WTC11 (cell line): Measurements from ENCODE around the gene PRKCZ. TPM values are rescaled to one million over a fixed set of nuclear protein-coding genes. Genes with fewer than 3 reads are reported as not detected.
"Not testable (repeated sequence)": the region's sequence is repeated elsewhere in the genome, so short reads cannot be mapped to it uniquely, and the experiment has no call there.

Source experiments
- ATAC-seq: fragments of 200-7000 bp; cut with Tn5 transposase; 2 replicates; pipeline ENCODE4 v1.10.0; 2021; ENCODE audit warnings: mild to moderate bottlenecking, moderate library complexity
- CTCF ChIA-PET: fragments of 300-600 bp; sonication (Branson Sonifier 250); formaldehyde crosslinking; loops from one replicate; lab custom pipeline; 2021; ENCODE audit warnings: antibody characterized with exemption; lab: Charles Lee
- POLR2A ChIA-PET: fragments of 350-600 bp; sonication (Branson Sonifier 250); formaldehyde crosslinking; loops from one replicate; lab custom pipeline; 2021; ENCODE audit warnings: antibody characterized with exemption; lab: Charles Lee
- DNase-seq: peaks from one replicate; pipeline ENCODE4 v3.0.0; 2021; ENCODE audit warnings: low spot score
- H3K27ac Mint-ChIP-seq: 2 replicates; pipeline ENCODE4 v1.8.0; 2021; ENCODE audit warnings: mixed read lengths
- H3K27me3 Mint-ChIP-seq: 2 replicates; pipeline ENCODE4 v1.8.0; 2021; ENCODE audit warnings: low read depth, mild to moderate bottlenecking, moderate library complexity, mixed read lengths
- H3K36me3 Mint-ChIP-seq: 2 replicates; pipeline ENCODE4 v1.8.0; 2021; ENCODE audit warnings: mixed read lengths
- H3K4me1 Mint-ChIP-seq: 2 replicates; pipeline ENCODE4 v1.8.0; 2022; ENCODE audit warnings: mixed read lengths
- H3K4me3 Mint-ChIP-seq: 2 replicates; pipeline ENCODE4 v1.8.0; 2021; ENCODE audit warnings: mild to moderate bottlenecking, moderate library complexity, mixed read lengths
- H3K9me3 Mint-ChIP-seq: 2 replicates; pipeline ENCODE4 v1.8.0; 2021; ENCODE audit warnings: mixed read lengths
- CREM ChIP-seq: sonication (generic); formaldehyde crosslinking; IDR thresholded peaks from 2 replicates; pipeline ENCODE4 v1.8.1; 2022; ENCODE audit warnings: mild to moderate bottlenecking, missing genetic modification reagents, moderate library complexity
- FOXJ3 ChIP-seq: sonication (generic); formaldehyde crosslinking; IDR thresholded peaks from 2 replicates; pipeline ENCODE4 v1.9.0; 2021; ENCODE audit warnings: missing genetic modification reagents, mild to moderate bottlenecking, borderline replicate concordance
- NFE2L1 ChIP-seq: sonication (generic); formaldehyde crosslinking; IDR thresholded peaks from 2 replicates; pipeline ENCODE4 v1.8.1; 2023; ENCODE audit warnings: missing genetic modification reagents
- SMAD3 ChIP-seq: sonication (generic); formaldehyde crosslinking; IDR thresholded peaks from 2 replicates; pipeline ENCODE4 v1.8.0; 2022; ENCODE audit warnings: missing genetic modification reagents, mild to moderate bottlenecking, borderline replicate concordance
- TEAD1 ChIP-seq: sonication (generic); formaldehyde crosslinking; IDR thresholded peaks from 2 replicates; pipeline ENCODE4 v1.8.0; 2022; ENCODE audit warnings: mild to moderate bottlenecking, missing genetic modification reagents
- ZNF232 ChIP-seq: sonication (generic); formaldehyde crosslinking; IDR thresholded peaks from 2 replicates; pipeline ENCODE4 v1.8.0; 2022; ENCODE audit warnings: mild to moderate bottlenecking, missing genetic modification reagents
- ZNF263 ChIP-seq: sonication (generic); formaldehyde crosslinking; IDR thresholded peaks from 2 replicates; pipeline ENCODE4 v1.8.1; 2022; ENCODE audit warnings: low read depth, mild to moderate bottlenecking, moderate library complexity, missing genetic modification reagents
- total RNA-seq: library from RNA; stranded (reverse); gene quantifications from 3 replicates; pipeline ENCODE4 v1.2.3, GENCODE V29; 2021
- TF ChIP-seq, protein P1 (sequence below): fragments of 250-450 bp; sonication (Bioruptor Pico); IDR thresholded peaks from 2 replicates; pipeline ENCODE4 v1.9.0; 2021; ENCODE audit warnings: mild to moderate bottlenecking
- TF ChIP-seq, protein P2 (sequence below): sonication (generic); formaldehyde crosslinking; IDR thresholded peaks from 2 replicates; pipeline ENCODE4 v1.8.0; 2023; ENCODE audit warnings: mild to moderate bottlenecking, missing genetic modification reagents
- TF ChIP-seq, protein P3 (sequence below): sonication (generic); formaldehyde crosslinking; IDR thresholded peaks from 2 replicates; pipeline ENCODE4 v1.8.0; 2022; ENCODE audit warnings: mild to moderate bottlenecking, missing genetic modification reagents
- TF ChIP-seq, protein P4 (sequence below): fragments of 250-450 bp; sonication (Bioruptor Pico); conservative IDR thresholded peaks from 2 replicates; pipeline ENCODE4 v1.9.0; 2021; ENCODE audit warnings: mild to moderate bottlenecking
- TF ChIP-seq, protein P5 (sequence below): fragments of 250-450 bp; sonication (Bioruptor Pico); IDR thresholded peaks from 2 replicates; pipeline ENCODE4 v1.9.0; 2021; ENCODE audit warnings: moderate library complexity, mild to moderate bottlenecking, inconsistent platforms, borderline replicate concordance
- TF ChIP-seq, protein P6 (sequence below): sonication (generic); formaldehyde crosslinking; IDR thresholded peaks from 2 replicates; pipeline ENCODE4 v1.8.0; 2022; ENCODE audit warnings: mild to moderate bottlenecking, missing genetic modification reagents
- TF ChIP-seq, protein P7 (sequence below): sonication (generic); formaldehyde crosslinking; IDR thresholded peaks from 2 replicates; pipeline ENCODE4 v1.8.1; 2023; ENCODE audit warnings: mild to moderate bottlenecking, missing genetic modification reagents, moderate library complexity
- TF ChIP-seq, protein P8 (sequence below): sonication (generic); formaldehyde crosslinking; IDR thresholded peaks from 2 replicates; pipeline ENCODE4 v1.8.0; 2022; ENCODE audit warnings: mild to moderate bottlenecking, missing genetic modification reagents

The PRKCZ gene
- total RNA-seq, 1 experiment from 2014 or later, result 52.5 TPM

DNA sequence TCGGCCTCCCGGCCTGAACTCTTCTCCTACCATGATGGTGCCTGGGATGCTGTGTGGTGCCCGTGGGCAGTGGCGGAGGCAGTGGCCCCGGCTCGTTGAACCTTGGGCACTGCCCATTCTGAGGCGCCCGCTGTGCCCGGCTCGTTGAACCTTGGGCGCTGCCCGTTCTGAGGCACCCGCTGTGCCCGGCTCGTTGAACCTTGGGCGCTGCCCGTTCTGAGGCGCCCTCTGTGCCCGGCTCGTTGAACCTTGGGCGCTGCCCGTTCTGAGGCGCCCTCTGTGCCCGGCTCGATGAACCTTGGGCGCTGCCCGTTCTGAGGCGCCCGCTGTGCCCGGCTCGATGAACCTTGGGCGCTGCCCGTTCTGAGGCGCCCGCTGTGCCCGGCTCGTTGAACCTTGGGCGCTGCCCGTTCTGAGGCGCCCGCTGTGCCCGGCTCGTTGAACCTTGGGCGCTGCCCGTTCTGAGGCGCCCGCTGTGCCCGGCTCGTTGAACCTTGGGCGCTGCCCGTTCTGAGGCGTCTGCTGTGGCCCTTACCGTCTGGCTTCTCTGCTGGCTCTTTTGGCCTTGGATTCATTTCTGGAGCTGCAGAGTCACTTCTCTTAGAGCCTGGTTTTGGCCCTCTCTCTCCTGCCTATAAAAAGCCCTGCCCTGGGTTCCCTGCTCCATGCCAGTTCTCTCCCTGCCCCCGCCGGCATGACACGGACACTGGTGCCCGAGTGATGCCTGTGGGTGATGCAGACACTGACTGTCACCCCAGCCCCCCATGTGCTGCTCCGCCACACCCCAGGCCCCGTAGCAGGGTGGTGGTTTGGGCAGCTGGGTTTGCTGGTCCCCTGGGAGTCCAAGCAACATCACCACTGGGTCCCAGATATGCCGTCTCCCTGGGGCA is 44.3 kb downstream of the PRKCZ start:
- peaks cover 20% of the 10 kb centered on the region for H3K36me3 Mint-ChIP-seq
- DNase-seq, ATAC-seq, H3K4me1 Mint-ChIP-seq, POLR2A ChIA-PET, H3K9me3 Mint-ChIP-seq, H3K27me3 Mint-ChIP-seq, H3K27ac Mint-ChIP-seq, H3K4me3 Mint-ChIP-seq: not testable (repeated sequence)
- CTCF ChIA-PET, result interaction anchor here (1.4 to 3.2 kb wide), 3 partner anchors 21 to 50 kb away, joined by 3 to 11 read pairs (median 9); no protein-coding TSS in a partner anchor

DNA sequence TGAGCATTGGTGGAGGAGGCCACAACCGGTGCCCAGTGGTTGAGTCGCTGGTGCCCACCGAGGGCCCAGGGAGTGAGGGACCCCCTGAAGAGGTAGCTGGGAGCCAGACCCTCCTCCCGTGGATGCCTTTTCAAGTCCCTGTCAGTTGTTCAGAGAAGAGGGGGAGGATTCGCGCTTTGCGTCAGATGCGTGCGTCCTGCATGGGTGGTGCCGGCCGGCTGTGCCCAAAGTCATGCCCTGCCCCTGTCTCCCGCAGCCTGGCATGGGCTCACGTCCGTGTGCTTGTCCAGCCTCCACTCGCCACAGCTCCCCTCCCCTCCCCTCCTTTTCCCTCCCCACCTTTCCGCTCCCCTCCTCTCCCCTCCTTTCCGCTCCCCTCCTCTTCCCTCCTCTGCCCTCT is 45.2 kb downstream of the PRKCZ start:
- no peak for ATAC-seq

DNA sequence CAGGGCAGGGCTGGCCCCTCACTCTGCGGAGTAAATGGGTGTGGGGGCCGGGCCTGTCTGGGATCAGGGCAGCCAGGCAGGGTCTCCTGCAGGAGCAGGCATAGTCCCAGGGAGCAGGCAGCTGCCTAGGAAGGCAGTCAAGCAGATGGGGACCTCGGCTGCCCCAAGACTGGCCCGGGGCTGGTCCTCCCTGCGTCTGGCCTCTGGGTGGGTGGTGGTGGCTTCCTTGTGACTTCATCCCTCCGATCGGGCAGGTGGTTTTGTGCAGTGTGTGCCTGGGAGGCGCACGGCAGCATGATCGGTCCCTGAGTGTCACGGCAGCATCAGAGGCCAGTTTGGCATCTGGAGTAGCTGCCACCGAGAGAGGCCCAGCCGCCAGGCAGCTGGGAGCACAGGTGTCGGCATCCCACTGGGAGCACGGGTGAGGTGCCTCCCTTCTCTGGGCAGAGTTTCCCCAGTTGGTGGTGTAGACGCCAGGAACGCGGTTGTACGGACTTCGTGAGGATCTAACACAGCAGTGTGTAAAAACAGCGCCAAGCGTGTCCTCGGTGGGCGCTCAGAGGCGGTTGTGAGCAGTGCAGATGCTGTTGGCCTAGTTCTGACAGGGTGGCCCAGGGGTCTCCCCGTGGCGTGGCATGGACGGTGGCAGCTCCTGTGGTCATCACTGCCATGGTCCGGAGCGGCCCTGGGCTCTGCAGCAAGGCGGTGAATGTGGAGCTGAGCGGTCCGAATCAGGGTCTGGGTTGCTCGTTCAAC is 45.9 kb downstream of the PRKCZ start:
- ChIA-PET POLR2A (no interaction called here), CTCF (interaction anchor here (1.4 to 3.2 kb wide), 3 partner anchors 12 to 51 kb away, joined by 3 to 11 read pairs (median 9); no protein-coding TSS in a partner anchor)
- H3K9me3 Mint-ChIP-seq, result peaks cover 9% of the 10 kb centered on the region
- no peak overlapping the region; the same call in 1 of the 2 replicates for H3K27ac Mint-ChIP-seq
- no peak for DNase-seq
- no peaks in the 10 kb centered on the region for H3K27me3 Mint-ChIP-seq
- no peak for ATAC-seq
- no peak overlapping the region for H3K4me3 Mint-ChIP-seq
- peaks cover 8% of the 10 kb centered on the region for H3K4me1 Mint-ChIP-seq
- peaks cover 20% of the 10 kb centered on the region for H3K36me3 Mint-ChIP-seq
- TF ChIP-seq, protein P1, sequence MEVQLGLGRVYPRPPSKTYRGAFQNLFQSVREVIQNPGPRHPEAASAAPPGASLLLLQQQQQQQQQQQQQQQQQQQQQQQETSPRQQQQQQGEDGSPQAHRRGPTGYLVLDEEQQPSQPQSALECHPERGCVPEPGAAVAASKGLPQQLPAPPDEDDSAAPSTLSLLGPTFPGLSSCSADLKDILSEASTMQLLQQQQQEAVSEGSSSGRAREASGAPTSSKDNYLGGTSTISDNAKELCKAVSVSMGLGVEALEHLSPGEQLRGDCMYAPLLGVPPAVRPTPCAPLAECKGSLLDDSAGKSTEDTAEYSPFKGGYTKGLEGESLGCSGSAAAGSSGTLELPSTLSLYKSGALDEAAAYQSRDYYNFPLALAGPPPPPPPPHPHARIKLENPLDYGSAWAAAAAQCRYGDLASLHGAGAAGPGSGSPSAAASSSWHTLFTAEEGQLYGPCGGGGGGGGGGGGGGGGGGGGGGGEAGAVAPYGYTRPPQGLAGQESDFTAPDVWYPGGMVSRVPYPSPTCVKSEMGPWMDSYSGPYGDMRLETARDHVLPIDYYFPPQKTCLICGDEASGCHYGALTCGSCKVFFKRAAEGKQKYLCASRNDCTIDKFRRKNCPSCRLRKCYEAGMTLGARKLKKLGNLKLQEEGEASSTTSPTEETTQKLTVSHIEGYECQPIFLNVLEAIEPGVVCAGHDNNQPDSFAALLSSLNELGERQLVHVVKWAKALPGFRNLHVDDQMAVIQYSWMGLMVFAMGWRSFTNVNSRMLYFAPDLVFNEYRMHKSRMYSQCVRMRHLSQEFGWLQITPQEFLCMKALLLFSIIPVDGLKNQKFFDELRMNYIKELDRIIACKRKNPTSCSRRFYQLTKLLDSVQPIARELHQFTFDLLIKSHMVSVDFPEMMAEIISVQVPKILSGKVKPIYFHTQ (CRISPR knock-in tag), result no peak
- TF ChIP-seq, protein P2, sequence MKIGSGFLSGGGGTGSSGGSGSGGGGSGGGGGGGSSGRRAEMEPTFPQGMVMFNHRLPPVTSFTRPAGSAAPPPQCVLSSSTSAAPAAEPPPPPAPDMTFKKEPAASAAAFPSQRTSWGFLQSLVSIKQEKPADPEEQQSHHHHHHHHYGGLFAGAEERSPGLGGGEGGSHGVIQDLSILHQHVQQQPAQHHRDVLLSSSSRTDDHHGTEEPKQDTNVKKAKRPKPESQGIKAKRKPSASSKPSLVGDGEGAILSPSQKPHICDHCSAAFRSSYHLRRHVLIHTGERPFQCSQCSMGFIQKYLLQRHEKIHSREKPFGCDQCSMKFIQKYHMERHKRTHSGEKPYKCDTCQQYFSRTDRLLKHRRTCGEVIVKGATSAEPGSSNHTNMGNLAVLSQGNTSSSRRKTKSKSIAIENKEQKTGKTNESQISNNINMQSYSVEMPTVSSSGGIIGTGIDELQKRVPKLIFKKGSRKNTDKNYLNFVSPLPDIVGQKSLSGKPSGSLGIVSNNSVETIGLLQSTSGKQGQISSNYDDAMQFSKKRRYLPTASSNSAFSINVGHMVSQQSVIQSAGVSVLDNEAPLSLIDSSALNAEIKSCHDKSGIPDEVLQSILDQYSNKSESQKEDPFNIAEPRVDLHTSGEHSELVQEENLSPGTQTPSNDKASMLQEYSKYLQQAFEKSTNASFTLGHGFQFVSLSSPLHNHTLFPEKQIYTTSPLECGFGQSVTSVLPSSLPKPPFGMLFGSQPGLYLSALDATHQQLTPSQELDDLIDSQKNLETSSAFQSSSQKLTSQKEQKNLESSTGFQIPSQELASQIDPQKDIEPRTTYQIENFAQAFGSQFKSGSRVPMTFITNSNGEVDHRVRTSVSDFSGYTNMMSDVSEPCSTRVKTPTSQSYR, result no peak
- TF ChIP-seq, protein P3, sequence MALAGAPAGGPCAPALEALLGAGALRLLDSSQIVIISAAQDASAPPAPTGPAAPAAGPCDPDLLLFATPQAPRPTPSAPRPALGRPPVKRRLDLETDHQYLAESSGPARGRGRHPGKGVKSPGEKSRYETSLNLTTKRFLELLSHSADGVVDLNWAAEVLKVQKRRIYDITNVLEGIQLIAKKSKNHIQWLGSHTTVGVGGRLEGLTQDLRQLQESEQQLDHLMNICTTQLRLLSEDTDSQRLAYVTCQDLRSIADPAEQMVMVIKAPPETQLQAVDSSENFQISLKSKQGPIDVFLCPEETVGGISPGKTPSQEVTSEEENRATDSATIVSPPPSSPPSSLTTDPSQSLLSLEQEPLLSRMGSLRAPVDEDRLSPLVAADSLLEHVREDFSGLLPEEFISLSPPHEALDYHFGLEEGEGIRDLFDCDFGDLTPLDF, result no peak
- TF ChIP-seq NFE2L1 (CRISPR knock-in tag), result no peak

More for the DNA sequence above, 45.2 kb downstream of the PRKCZ start:
- H3K36me3 Mint-ChIP-seq, result peaks cover 20% of the 10 kb centered on the region
- no peak overlapping the region for H3K4me3 Mint-ChIP-seq
- H3K27ac Mint-ChIP-seq, result no peak overlapping the region; the same call in 1 of the 2 replicates
- no peak for DNase-seq
- POLR2A ChIA-PET, result interaction anchor here (0.6 kb wide), 1 partner anchor 94 kb away, joined by 3 read pairs; no protein-coding TSS in a partner anchor
- CTCF ChIA-PET, result interaction anchor here (1.4 to 3.2 kb wide), 2 partner anchors 44 to 51 kb away, joined by 3 to 11 read pairs; no protein-coding TSS in a partner anchor
- H3K9me3 Mint-ChIP-seq, result peaks cover 9% of the 10 kb centered on the region
- H3K27me3 Mint-ChIP-seq, result no peaks in the 10 kb centered on the region
- H3K4me1 Mint-ChIP-seq, result peaks cover 8% of the 10 kb centered on the region
- TF ChIP-seq, protein P4, sequence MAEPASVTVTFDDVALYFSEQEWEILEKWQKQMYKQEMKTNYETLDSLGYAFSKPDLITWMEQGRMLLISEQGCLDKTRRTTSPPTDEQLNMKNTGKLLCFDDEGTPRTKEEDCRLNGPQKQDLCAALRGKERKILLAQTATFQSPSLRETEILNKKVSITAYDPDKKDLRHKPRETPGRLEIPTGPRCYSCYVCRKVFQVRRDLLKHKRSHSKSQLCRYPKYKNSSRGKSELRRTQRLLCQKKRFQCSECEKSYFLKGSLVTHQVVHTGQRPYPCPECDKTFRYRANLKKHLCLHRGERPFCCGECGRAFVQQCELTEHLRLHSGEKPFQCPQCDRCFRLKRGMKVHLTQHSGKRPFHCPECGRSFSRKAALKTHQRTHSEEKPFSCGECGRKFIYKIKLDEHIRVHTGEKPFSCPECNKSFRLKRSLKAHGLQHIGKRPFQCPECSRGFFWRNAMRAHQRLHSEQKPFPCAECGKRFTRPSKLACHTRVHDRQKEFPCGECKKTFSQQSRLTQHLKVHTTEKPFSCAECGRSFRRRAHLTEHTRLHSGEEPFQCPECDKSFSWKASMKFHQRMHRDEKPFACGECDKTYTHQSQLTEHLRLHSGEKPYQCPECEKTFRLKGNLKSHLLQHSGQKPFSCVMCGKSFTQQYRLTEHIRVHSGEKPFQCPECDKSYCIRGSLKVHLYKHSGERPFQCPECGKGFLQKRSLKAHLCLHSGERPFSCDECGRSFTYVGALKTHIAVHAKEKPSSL (CRISPR knock-in tag), result no peak
- TF ChIP-seq, protein P5, sequence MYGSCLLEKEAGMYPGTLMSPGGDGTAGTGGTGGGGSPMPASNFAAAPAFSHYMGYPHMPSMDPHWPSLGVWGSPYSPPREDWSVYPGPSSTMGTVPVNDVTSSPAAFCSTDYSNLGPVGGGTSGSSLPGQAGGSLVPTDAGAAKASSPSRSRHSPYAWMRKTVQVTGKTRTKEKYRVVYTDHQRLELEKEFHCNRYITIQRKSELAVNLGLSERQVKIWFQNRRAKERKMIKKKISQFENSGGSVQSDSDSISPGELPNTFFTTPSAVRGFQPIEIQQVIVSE (CRISPR knock-in tag), result no peak
- TF ChIP-seq CREM, result no peak
- TF ChIP-seq, protein P6, sequence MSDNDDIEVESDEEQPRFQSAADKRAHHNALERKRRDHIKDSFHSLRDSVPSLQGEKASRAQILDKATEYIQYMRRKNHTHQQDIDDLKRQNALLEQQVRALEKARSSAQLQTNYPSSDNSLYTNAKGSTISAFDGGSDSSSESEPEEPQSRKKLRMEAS, result no peak
- TF ChIP-seq, protein P3, result no peak
- TF ChIP-seq, protein P7, sequence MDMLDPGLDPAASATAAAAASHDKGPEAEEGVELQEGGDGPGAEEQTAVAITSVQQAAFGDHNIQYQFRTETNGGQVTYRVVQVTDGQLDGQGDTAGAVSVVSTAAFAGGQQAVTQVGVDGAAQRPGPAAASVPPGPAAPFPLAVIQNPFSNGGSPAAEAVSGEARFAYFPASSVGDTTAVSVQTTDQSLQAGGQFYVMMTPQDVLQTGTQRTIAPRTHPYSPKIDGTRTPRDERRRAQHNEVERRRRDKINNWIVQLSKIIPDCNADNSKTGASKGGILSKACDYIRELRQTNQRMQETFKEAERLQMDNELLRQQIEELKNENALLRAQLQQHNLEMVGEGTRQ (CRISPR knock-in tag), result no peak
- TF ChIP-seq FOXJ3 (CRISPR knock-in tag), result no peak
- no peak for TF ChIP-seq ZNF263 (CRISPR knock-in tag)
- no peak for TF ChIP-seq SMAD3 (CRISPR knock-in tag)
- no peak for TF ChIP-seq TEAD1 (CRISPR knock-in tag)
- no peak for TF ChIP-seq ZNF232 (CRISPR knock-in tag)
- TF ChIP-seq, protein P8, sequence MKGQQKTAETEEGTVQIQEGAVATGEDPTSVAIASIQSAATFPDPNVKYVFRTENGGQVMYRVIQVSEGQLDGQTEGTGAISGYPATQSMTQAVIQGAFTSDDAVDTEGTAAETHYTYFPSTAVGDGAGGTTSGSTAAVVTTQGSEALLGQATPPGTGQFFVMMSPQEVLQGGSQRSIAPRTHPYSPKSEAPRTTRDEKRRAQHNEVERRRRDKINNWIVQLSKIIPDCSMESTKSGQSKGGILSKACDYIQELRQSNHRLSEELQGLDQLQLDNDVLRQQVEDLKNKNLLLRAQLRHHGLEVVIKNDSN (CRISPR knock-in tag), result no peak
